HepG2 (cell line): ENCODE results near the gene DPAGT1. TPM values are rescaled to one million over a fixed set of nuclear protein-coding genes. Genes with fewer than 3 reads are reported as not detected.
A peak's percentile ranks its signal among the peaks of the same experiment; 100 is the strongest.

Experiments
- ATAC-seq: fragments of 200-7000 bp; cut with Tn5 transposase; 3 replicates; pipeline ENCODE4 v1.9.1; 2020; ENCODE audit warnings: mild to moderate bottlenecking, moderate library complexity
- BruUV-seq: library from RNA; stranded (reverse); fragments of 400-500 nt; replicated peaks from 2 replicates; lab custom pipeline; 2021; lab: Mats Ljungman, UMichigan
- CTCF ChIA-PET: fragments of 300-600 bp; formaldehyde crosslinking; extraction: SDS; loops from one replicate; lab custom pipeline; 2021; ENCODE audit warnings: low total read pairs, inconsistent platforms, low intra/inter-chr PET ratio; lab: Yijun Ruan, JAX
- POLR2A ChIA-PET: fragments of 350-600 bp; sonication (Branson Sonifier 250); formaldehyde crosslinking; loops from one replicate; lab custom pipeline; 2020; ENCODE audit warnings: antibody characterized with exemption, inconsistent platforms; lab: Yijun Ruan, JAX
- DNase-seq: peaks from one replicate; pipeline ENCODE4 v3.0.0-alpha.2; 2015; ENCODE audit warnings: low spot score
- FAIRE-seq: peaks from 3 replicates; lab custom pipeline; 2011; peaks lifted over from hg19 to GRCh38; lab: Jason Lieb, UNC
- H2AFZ ChIP-seq: one replicate; pipeline ENCODE4 v1.6.1; 2011; ENCODE audit warnings: low read length, inconsistent platforms
- H3K27ac ChIP-seq: fragments of 300-600 bp; 3 replicates; pipeline ENCODE4 v1.8.0; 2011; ENCODE audit warnings: mixed run types, mild to moderate bottlenecking, mixed read lengths, low read length, inconsistent platforms; ENCODE audit not compliant: insufficient read depth; ENCODE audit errors: extremely low read length
- H3K27me3 ChIP-seq, 2 experiments: fragments of 200-600 bp in 1 of 2; 2 replicates in 1 of 2; 3 replicates in 1 of 2; pipeline versions ENCODE4 v1.6.0 to v1.8.0; 2011; ENCODE audit warnings: low read length in 2 of 2, mild to moderate bottlenecking in 2 of 2, moderate library complexity in 2 of 2, inconsistent platforms in 1 of 2; ENCODE audit not compliant: insufficient read depth in 2 of 2, control insufficient read depth in 1 of 2
- H3K36me3 ChIP-seq, 2 experiments: fragments of 200-600 bp in 1 of 2; replicated peaks in 1 of 2; 2 replicates in 1 of 2; 3 replicates in 1 of 2; pipeline versions ENCODE4 v1.5.1 to v1.8.0; 2011; ENCODE audit warnings: low read length in 2 of 2, inconsistent platforms in 1 of 2; ENCODE audit not compliant: insufficient read depth in 2 of 2, control insufficient read depth in 1 of 2
- H3K4me1 ChIP-seq: 2 replicates; pipeline ENCODE4 v1.5.1; 2012; ENCODE audit warnings: low read length, inconsistent platforms; ENCODE audit not compliant: insufficient read depth
- H3K4me2 ChIP-seq: 2 replicates; pipeline ENCODE4 v1.6.0; 2011; ENCODE audit warnings: low read depth, low read length, inconsistent platforms
- H3K4me3 ChIP-seq, 3 experiments: fragments of 200-600 bp in 1 of 3; sonication (generic), shearing (Covaris generic) in 1 of 3; replicated peaks in 1 of 3; 2 replicates each; pipeline ENCODE4 v1.5.1; 2011 to 2016; ENCODE audit warnings: low read length in 3 of 3, inconsistent platforms in 2 of 3, low read depth in 2 of 3, mild to moderate bottlenecking in 2 of 3, control low read depth in 1 of 3, mixed read lengths in 1 of 3; ENCODE audit not compliant: insufficient read depth in 1 of 3
- H3K79me2 ChIP-seq: one replicate; pipeline ENCODE4 v1.6.1; 2011; ENCODE audit warnings: low read length, inconsistent platforms; ENCODE audit not compliant: insufficient read depth
- H3K9ac ChIP-seq: 2 replicates; pipeline ENCODE4 v1.6.0; 2011; ENCODE audit warnings: mild to moderate bottlenecking, low read depth, low read length, inconsistent platforms; ENCODE audit not compliant: insufficient read depth
- H3K9me3 ChIP-seq: 2 replicates; pipeline ENCODE4 v1.5.1; 2012; ENCODE audit warnings: mild to moderate bottlenecking, low read length
- H4K20me1 ChIP-seq: 2 replicates; pipeline ENCODE4 v1.6.0; 2011; ENCODE audit warnings: inconsistent platforms, mild to moderate bottlenecking, low read length, moderate library complexity; ENCODE audit not compliant: insufficient read depth
- MYC ChIP-seq: sonication (generic); formaldehyde crosslinking; IDR thresholded peaks from 2 replicates; pipeline ENCODE4 v1.9.0; 2021; ENCODE audit warnings: missing genetic modification reagents, borderline replicate concordance
- ZNF567 ChIP-seq: sonication (generic); formaldehyde crosslinking; IDR thresholded peaks from 2 replicates; pipeline ENCODE4 v1.8.1; 2023; ENCODE audit warnings: mild to moderate bottlenecking, missing genetic modification reagents, borderline replicate concordance
- WGBS: methylation state at CpG from one replicate; pipeline ENCODE4 v1.1.6; 2017; ENCODE audit warnings: low lambda C conversion rate; 5-methylcytosine and 5-hydroxymethylcytosine counted together
- in situ Hi-C: cut with HindIII; loops from 2 replicates; pipeline ENCODE4 v1.10.0; 2017; ENCODE audit warnings: low pct_unique_long_range_greater_than_20kb; ENCODE audit not compliant: extremely low pct_ligation_motif_present
- intact Hi-C: fragments of 100-400 bp; cut with micrococcal nuclease; formaldehyde crosslinking; loops from one replicate; pipeline ENCODE4 v1.10.0; 2022; ENCODE audit not compliant: unreplicated experiment
- polyA plus RNA-seq, 8 experiments: library from polyadenylated mRNA; depleted of rRNA in 3 of 8; stranded (reverse) in 7 of 8; unstranded in 1 of 8; fragments of >200 nt; fragmentation: Illumina TruSeq in 4 of 8; extraction: Trizol in 4 of 8; gene quantifications; 2 replicates each; pipeline versions ENCODE4 v1.2.1 to v1.2.3, GENCODE V29; 2011 to 2016; ENCODE audit warnings: low read depth in 4 of 8, missing spikeins in 1 of 8, mixed read lengths in 1 of 8; ENCODE audit not compliant: insufficient read depth in 1 of 8
- total RNA-seq, 5 experiments: library from RNA; depleted of rRNA; stranded (reverse); fragments of >200 nt; fragmentation: Illumina TruSeq; extraction: Trizol; gene quantifications; 2 replicates each; pipeline ENCODE4 v1.2.3, GENCODE V29; 2016; ENCODE audit warnings: low read depth in 1 of 5
- TF ChIP-seq, protein P1 (sequence below): sonication (generic); formaldehyde crosslinking; IDR thresholded peaks from 2 replicates; pipeline ENCODE4 v1.9.0; 2022; ENCODE audit warnings: missing genetic modification reagents, mild to moderate bottlenecking, borderline replicate concordance

The DPAGT1 gene
- total and polyA plus RNA-seq, 2 of the 13 experiments (the other 11 are each of a cell fraction or from before 2014, with no cell fraction given) = 37.6 to 70.7 TPM

DNA sequence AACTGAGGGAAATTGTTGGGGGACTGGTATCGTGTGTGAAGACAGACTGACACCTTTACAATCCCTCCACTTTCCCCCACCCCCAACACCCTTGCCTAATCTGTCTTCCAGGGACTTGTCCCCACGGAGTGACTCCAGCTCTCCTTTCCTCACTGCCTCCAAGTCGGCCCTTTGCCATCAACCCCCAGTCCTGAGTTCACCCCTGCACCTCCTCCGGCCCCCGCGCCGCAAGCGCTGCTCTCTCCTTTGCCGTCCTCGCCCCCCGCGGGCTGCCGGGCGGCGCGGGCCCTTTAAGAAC is 47.0 kb upstream of the DPAGT1 start:
- no peak for FAIRE-seq
- Histone ChIP-seq H3K4me3 (peak overlapping the region; percentile 48 to 68 (median 61); a peak in 5 of 6 replicates), H3K36me3 (no peaks in the 10 kb centered on the region), H3K27me3 (peaks cover 15 to 68% of the 10 kb centered on the region in 2 experiments), H3K79me2 (no peaks in the 10 kb centered on the region), H3K27ac (no peak overlapping the region), H2AFZ (no peak overlapping the region), H4K20me1 (no peaks in the 10 kb centered on the region), H3K9ac (no peak overlapping the region), H3K9me3 (no peaks in the 10 kb centered on the region), H3K4me1 (peaks cover 6% of the 10 kb centered on the region; the same call in 1 of the 2 replicates), H3K4me2 (peak overlapping the region; percentile 66)
- ChIA-PET CTCF (no interaction called here), POLR2A (no interaction called here)
- ATAC-seq = no peak
- 0% methylated on average over 13 of the region's 16 CpGs for WGBS
- no peak for DNase-seq
- intact Hi-C loops = no loop called here
- TF ChIP-seq, protein P1, sequence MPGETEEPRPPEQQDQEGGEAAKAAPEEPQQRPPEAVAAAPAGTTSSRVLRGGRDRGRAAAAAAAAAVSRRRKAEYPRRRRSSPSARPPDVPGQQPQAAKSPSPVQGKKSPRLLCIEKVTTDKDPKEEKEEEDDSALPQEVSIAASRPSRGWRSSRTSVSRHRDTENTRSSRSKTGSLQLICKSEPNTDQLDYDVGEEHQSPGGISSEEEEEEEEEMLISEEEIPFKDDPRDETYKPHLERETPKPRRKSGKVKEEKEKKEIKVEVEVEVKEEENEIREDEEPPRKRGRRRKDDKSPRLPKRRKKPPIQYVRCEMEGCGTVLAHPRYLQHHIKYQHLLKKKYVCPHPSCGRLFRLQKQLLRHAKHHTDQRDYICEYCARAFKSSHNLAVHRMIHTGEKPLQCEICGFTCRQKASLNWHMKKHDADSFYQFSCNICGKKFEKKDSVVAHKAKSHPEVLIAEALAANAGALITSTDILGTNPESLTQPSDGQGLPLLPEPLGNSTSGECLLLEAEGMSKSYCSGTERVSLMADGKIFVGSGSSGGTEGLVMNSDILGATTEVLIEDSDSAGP (CRISPR knock-in tag) = peak; percentile 99
- TF ChIP-seq MYC (CRISPR knock-in tag) = no peak
- TF ChIP-seq, all 625 proteins: peak for 1
- BruUV-seq = no TSS peak
- in situ Hi-C loops = no loop called here

DNA sequence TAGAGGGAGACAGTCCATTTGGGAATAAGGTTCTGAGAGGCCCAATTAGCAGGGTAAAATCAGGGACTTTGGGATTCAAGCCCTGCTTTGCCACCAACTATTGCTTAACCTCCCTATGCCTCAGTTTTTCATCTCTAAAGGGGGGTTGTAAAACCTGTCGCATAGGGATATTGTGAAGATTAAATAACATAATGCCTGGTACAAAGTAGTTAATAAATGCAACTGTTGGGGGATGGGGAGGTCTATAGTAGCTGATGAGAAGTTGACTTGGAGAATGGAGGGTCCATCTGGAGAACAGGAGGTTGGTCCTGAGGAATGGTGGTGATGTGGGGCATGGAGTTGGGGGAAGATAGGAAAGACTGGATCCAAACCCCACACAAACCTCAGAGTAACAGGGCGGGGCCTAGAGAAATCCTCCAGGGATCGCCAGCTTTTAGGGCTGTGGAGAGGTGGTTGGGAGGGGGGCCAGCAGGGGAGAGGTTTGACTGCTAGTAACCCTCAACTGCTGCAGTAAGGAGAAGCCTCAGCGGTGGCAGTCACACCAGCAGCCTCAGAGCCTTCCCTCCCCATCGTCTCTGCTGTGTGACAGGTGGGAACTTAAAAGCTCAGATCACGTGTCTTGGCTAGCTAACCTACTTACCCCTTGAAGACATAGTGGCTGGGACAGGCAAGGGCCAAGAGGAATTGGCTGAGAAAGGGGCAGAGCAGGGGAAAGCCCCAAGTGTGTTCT is 46.1 kb upstream of the DPAGT1 start:
- H3K4me2 ChIP-seq = no peak overlapping the region
- ATAC-seq (no peak), FAIRE-seq (no peak), DNase-seq (no peak)
- H3K9ac ChIP-seq = no peak overlapping the region
- H3K9me3 ChIP-seq = no peaks in the 10 kb centered on the region
- no peak overlapping the region for H3K4me3 ChIP-seq
- BruUV-seq = no TSS peak
- 20% methylated on average over 4 of the region's 6 CpGs for WGBS
- intact Hi-C loops (no loop called here), in situ Hi-C loops (no loop called here)
- H3K4me1 ChIP-seq = peaks cover 6% of the 10 kb centered on the region; the same call in 1 of the 2 replicates
- POLR2A ChIA-PET = no interaction called here
- no peaks in the 10 kb centered on the region for H4K20me1 ChIP-seq
- TF ChIP-seq ZNF567 (CRISPR knock-in tag) = no peak
- CTCF ChIA-PET = no interaction called here
- H3K36me3 ChIP-seq = no peaks in the 10 kb centered on the region
- no peak overlapping the region for H3K27ac ChIP-seq
- no peaks in the 10 kb centered on the region for H3K79me2 ChIP-seq
- H2AFZ ChIP-seq = no peak overlapping the region
- H3K27me3 ChIP-seq = peaks cover 13 to 60% of the 10 kb centered on the region in 2 experiments
